ENCODE measurements around the gene PRPF19.

Gene PRPF19

GRCh38 chr11:60906132-60906972 lies at the start of gene PRPF19:
Gene PRPF19, minus strand, starts transcription at chr11:60906585. Its CDS starts 203 bp downstream, at chr11:60906382.
- peak; percentile 97 to 99 (median 97) for DNase-seq (ENCODE audit: low read depth in 3 of 3)

DNA sequence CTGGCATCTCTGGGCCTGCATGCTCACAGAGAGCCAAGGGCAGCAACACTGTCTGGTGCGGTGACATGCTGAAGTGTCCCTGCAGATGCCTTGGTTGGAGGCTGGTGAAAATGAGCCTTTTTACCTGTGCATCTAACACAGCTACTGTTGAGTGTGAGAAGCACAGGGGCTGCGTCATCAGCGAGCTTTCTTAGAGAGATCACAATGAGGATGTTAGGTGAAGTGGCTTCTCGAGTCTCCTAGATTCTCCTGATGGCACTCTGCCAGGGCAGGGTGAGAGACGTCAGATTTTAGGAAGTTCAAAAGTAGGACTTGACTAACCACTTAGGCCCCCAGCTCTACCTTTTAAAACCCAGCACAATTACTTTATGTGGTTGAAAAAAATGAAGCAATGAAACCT lies 49.2 kb upstream of the PRPF19 start:
- no peak for DNase-seq (ENCODE audit: low read depth in 3 of 3)

DNA sequence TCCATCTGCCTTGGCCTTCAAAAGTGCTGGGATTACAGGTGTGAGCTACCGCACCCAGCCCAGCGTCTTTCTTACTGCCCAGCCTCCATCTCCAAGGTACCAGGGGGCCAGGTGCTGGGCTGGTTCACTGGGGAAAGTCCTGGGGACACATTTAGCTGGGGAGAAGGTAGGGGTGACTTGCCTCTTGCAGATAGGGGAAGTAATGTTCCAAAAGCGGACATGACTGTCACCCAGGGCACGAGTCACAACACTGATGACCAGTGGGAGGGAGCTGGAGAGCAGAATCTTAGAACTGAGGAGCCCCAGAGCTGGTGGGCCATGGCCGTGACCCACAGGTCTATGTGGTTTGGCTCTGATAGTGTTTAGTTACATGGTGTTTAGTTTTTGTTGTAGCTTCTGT lies 48.0 kb upstream of the PRPF19 start:
- DNase-seq (ENCODE audit: low read depth in 3 of 3) = no peak

GRCh38 chr11:60953781-60954180 lies 47.4 kb upstream of the PRPF19 start:
- DNase-seq (ENCODE audit: low read depth in 3 of 3) = no peak

DNA sequence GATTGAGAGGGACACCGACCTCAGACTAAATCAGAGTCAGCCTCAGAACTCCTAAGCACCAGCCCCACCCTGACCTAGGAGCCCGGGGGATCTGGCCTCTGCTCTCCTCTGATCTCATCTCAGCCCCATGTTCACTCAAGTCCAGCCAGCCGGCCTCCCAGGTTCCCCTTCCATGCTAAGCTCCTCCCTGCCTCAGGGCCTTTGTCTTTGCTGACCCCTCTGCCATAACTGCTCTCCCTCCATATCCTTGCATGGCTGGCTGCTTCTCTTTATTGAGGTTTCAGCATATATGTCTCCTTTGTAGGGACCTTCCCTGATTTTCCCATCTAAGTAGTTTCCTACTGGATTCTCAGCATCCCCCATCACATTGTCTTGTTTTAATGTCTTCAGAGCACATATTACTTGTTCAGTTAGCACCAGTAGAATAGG lies 46.4 kb upstream of the PRPF19 start:
- DNase-seq (ENCODE audit: low read depth in 3 of 3) = no peak

DNA sequence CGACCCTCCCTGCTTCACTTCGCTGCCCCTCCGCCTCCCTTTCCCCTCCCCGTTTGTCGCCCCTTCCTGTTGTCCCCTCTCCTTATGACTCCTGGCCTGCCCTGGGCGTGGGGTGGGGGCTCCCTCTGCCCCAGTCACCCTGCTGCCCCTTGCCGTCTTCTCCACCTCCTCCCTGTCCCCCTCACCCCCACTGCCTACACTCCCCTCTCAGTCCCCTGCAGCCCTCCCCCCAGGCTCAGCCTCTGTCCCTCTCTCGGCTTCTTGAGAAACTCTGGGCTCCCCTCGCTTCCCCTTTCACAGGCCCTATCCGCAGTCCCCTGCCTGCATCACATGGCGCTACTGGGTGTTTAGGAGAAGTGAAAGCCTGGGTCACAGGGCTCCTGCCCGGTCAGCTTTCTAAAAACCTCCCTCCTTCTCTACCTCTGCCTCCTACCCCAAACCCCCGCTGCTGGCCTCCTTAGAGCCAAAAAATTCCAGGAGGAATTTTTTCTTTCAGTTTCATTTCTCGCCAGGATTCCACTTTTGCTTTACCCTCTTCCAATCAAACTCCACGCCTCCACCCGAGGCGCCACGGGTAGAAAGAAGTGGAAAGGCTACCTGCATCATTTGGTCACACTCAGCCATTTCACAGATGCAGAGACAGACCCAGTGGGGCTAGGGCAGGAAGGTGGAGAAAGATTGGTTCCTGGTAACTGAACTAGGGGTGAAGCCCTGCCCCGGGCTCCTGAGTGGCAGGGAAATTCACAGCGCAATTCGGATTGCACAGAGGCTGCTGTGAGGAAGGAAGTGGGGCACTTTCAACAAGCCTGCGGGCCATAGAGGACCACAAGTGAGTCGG lies 45.7 kb upstream of the PRPF19 start, which contains the start of gene SLC15A3:
SLC15A3 (minus strand) TSS at position 273 of the 838 bp plus-strand sequence. CDS start 625 bp downstream, outside the sequence.
- DNase-seq (ENCODE audit: low read depth in 3 of 3) = no peak

DNA sequence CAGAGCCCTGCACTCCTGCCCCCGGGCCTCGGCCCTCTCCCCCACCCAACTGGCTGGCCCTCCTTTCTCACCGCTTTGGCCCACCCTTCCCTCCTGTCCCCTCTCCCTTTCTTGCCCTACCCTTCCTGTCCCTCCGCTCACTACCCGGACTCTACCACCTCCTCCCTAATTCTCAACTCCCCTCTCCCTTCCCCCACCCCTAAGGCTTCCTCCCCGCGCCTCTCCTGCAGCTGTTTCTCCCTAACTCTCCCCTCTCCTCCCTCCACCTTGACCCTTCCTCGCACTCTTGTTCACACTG lies 45.2 kb upstream of the PRPF19 start:
- no peak for DNase-seq (ENCODE audit: low read depth in 3 of 3)

DNA sequence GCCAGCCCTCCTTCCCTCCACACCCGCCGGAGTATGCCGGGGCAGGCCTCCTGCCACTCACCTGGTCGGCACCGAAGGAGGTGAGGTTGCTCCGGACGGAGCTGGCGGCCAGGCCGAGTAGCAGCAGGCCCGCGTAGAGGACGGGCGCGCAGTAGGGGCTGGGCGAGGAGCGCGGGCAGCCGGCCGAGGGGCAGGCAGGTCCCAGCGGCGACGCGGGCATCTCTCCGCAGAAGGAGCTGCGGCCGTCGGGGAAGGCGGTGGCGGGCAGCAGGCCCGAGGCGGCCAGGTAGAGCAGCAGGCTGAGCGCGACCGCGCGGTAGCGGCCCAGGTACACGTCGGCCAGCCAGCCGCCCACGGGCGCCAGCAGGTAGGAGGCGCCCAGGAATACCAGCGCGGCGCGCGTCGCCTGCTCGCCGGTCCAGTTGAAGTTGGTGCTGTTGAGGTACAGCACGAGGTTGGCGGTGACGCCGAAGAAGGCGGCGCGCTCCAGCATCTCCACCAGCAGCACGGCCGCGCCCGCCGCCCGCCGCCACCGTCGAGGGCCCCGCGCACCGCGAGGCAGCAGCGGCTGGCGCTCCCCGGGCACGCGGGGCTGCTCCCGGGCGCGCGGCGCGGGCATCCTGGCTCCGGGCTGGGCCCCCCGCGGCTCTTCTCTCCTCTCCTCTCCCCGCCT lies 44.7 kb upstream of the PRPF19 start:
- DNase-seq (ENCODE audit: low read depth in 3 of 3) = no peak

GRCh38 chr11:60950024-60950423 lies 43.6 kb upstream of the PRPF19 start:
- DNase-seq (ENCODE audit: low read depth in 3 of 3) = no peak

DNA sequence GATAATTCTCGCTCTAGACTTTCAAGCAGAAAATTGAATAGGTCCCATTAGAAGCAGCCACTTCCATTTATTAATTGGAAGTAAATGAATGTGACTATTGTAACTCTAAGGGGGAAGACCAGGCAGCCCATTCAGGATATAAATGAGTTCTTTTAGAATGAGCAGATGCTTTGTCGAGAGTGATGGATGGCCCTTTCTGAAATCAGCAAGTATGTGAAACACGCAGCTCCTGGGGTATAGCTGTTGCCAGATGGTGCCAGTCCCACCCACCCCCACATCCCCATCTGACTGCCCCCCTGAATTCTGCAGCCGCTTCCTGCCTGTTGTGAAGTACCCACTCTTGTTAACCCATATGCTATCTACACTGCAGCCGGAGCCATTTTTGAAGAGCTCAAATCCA lies 41.9 kb upstream of the PRPF19 start:
- no peak for DNase-seq (ENCODE audit: low read depth in 3 of 3)

DNA sequence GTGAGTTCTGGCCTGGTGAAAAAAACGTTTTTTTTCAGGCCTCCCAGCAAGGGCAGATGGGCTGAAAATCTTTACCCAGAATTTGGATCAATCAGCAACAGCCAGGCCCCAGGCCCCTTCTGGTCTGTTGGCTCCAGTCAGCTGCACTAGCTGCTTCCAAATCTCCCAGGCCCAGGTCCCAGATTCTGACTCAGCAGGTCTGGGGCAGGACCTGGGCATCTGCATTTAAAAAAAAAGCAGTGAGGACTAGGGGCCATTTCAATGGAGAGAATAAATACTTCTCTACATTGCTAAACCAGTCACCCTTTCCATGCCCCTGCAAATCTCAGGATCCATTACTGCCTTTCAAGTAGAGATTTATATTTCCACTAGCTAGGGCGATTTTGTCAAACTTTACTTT lies 41.3 kb upstream of the PRPF19 start:
- DNase-seq (ENCODE audit: low read depth in 3 of 3) = no peak

DNA sequence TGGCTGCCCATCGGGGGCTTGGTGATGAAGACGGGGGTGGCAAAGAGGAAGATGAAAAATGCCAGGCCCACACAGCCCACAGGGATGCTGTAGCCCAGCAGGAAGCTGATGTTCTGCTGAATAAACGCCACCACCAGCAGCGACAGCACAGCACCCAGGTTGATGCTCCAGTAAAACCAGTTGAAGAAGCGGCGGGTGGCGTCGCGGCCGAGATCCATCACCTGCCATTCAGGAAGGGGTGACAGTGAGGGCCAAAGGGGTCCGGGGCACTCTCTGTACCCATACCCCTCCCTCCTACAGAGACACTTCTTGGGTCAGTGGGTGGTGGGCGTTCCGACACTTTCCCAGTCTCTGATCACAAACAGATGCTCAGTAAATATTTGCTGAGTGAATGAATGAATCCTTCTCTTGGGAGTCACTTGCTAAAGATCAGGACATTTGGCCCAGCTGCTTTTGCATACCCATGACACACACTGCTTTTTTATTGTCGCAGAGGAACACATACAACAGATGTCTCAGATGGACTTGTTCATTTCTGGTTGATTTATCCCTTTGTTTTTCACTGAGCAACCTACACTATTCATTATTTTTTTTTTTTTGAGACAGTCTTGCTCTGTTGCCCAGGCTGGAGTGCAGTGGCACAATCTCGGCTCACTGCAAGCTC lies 40.3 kb upstream of the PRPF19 start:
- DNase-seq (ENCODE audit: low read depth in 3 of 3) = no peak

- DNase-seq (ENCODE audit: low read depth in 3 of 3) = no peak
These were observed 38.9 kb upstream of the PRPF19 start for GRCh38 chr11:60945295-60945667.

DNA sequence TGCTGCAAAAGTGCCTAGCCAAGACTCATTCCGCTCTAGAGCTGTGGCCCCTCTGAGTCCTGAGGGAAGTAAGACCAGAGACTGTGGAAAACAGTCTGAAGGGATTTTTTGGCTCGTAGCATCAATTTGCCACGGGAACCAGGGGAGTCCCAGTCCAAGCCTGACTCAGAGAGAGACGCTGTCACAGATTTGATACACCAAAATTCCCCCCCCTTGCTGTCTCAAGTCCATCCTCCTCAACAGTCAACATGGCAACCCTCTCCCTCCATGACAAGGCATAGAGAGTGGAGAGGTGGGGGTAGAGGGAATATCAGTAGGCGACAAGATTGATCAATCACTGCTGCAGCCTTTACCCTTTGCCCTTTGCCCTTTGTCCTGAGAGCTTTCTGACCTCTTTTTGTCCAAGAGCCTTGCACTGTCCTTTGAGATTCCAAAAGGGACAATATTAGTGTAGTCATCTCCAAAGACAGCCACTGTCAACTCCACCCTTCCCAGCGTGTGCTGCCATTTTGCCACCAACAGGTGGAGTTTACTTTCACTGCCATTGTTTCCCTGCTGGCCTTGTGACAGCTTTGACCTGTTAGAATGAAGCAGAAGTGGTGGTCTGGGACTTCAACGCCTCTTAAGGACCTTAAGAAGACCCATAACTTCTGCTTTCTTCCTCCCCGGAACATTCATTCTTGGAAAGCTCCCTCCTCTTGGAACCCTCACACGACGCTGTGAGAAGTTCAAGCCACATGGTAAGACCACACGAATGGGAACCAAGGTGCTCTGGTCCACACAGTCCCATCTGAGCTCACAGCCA lies 38.3 kb upstream of the PRPF19 start:
- no peak for DNase-seq (ENCODE audit: low read depth in 3 of 3)

GRCh38 chr11:60942970-60943565 lies 36.7 kb upstream of the PRPF19 start:
- no peak for DNase-seq (ENCODE audit: low read depth in 3 of 3)

- no peak for DNase-seq (ENCODE audit: low read depth in 3 of 3)
These were observed 35.8 kb upstream of the PRPF19 start for GRCh38 chr11:60942219-60942618.

DNA sequence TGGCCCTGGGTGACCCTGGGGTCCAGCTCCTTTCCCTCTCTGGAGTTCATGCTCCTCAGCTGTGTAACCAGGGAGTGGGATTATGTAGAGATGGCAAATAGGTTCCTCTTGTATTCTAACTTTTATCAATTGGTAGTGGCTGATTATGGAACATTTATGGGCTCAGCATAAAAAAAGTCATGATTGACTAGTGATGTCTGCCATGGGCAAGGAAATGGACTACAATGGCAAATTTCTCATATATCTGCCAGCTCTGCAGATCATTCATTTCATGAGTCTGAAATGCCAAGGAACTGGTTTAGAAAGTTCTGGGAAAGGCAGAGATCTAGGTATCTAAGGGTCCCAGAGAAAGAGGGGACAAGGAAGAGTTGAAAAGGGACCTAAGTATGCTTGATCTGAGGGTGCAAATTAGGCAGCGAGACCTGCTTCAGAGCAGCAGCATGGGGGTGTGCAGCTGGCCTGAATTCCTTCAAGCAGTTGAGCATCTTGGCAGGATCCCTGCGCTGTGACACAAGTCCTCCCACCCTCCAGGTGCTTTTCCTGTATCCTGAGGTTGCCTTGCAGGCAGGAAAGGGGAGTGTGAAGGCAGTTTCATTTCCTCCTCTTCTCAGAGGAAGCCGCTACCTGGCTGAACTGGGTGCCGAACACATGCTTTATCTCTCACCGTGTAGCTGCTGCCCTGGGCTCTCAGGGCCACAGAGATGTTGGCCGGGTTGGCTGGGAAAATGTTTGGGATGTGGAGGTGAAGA lies 35.2 kb upstream of the PRPF19 start:
- no peak for DNase-seq (ENCODE audit: low read depth in 3 of 3)

GRCh38 chr11:60939855-60940254 lies 33.5 kb upstream of the PRPF19 start:
- no peak for DNase-seq (ENCODE audit: low read depth in 3 of 3)

- DNase-seq (ENCODE audit: low read depth in 3 of 3) = no peak
These were observed 32.9 kb upstream of the PRPF19 start for GRCh38 chr11:60939301-60939700.

GRCh38 chr11:60938500-60938899 lies 32.1 kb upstream of the PRPF19 start:
- no peak for DNase-seq (ENCODE audit: low read depth in 3 of 3)
